ENCODE results near the gene MAP7.

MAP7 gene

DNA sequence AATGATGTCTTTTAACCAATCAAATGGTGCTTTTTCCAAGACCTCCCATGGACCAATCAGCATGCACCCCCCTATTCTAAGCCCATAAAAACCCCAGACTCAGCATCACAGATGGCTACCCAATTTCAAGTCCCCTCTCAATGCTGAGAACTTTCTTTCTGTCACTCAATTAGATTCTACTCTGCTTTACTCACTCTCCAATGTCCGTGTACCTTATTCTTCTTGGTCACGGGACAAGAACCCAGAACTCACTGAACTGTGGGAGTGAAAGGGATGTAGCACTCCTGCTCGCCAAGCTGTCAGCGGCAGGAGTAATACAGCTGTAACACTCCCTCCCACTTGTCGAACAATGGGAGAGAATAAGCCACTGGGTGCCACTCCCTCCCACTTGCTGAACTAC, 20.8 kb upstream of the MAP7 start:
- Histone ChIP-seq H3K36me3 (replicated peaks in 1 of 2; ENCODE audit: control insufficient read depth in 2 of 2, insufficient read depth in 2 of 2, low read length in 2 of 2) (no peaks in the 10 kb centered on the region), H4K91ac (ENCODE audit: low read depth, low read length, poor library complexity) (no peak overlapping the region), H2BK15ac (ENCODE audit: low read length) (no peak overlapping the region), H2AK5ac (ENCODE audit: low read depth, low read length) (no peak overlapping the region), H3K14ac (ENCODE audit: low read length) (no peak overlapping the region), H3K79me1 (ENCODE audit: low read depth, low read length) (no peaks in the 10 kb centered on the region), H3K27me3 (ENCODE audit: control insufficient read depth in 3 of 3, insufficient read depth in 3 of 3, low read depth in 1 of 3, low read length in 3 of 3) (peaks cover 0 to 2% (median 0%) of the 10 kb centered on the region in 3 experiments), H3K4me1 (ENCODE audit: control insufficient read depth in 2 of 2, insufficient read depth in 1 of 2, low read depth in 1 of 2, low read length in 2 of 2) (no peaks in the 10 kb centered on the region), H2BK12ac (ENCODE audit: low read length) (no peak overlapping the region), H2BK120ac (ENCODE audit: low read depth, low read length) (no peak overlapping the region), H2AFZ (ENCODE audit: low read length) (no peak overlapping the region), H4K8ac (ENCODE audit: low read depth, low read length) (no peak overlapping the region), H3K23ac (ENCODE audit: low read depth, low read length, poor library complexity) (no peak overlapping the region), H3K9ac (ENCODE audit: low read depth, low read length, poor library complexity) (no peak overlapping the region), H3K4ac (ENCODE audit: low read length) (no peak overlapping the region), H2BK5ac (ENCODE audit: low read length) (no peak overlapping the region), H3K4me3 (ENCODE audit: low read length in 2 of 2) (no peak overlapping the region), H3K18ac (ENCODE audit: low read length) (no peak overlapping the region), H3K27ac (replicated peaks; ENCODE audit: low read length) (no peak overlapping the region), H3K9me3 (replicated peaks in 1 of 2; ENCODE audit: control insufficient read depth in 2 of 2, insufficient read depth in 1 of 2, low read depth in 1 of 2, low read length in 2 of 2) (no peaks in the 10 kb centered on the region), H3K4me2 (ENCODE audit: insufficient read depth, low read length, poor library complexity, severe bottlenecking) (no peak overlapping the region)
- WGBS, 2 donors (ENCODE audit: extremely low coverage in 2 of 2, insufficient read length in 2 of 2, insufficient replicate concordance in 1 of 2) = no CpG with 5 or more reads among the region's 5 CpGs
- no peak for DNase-seq (ENCODE audit: low spot score)

DNA sequence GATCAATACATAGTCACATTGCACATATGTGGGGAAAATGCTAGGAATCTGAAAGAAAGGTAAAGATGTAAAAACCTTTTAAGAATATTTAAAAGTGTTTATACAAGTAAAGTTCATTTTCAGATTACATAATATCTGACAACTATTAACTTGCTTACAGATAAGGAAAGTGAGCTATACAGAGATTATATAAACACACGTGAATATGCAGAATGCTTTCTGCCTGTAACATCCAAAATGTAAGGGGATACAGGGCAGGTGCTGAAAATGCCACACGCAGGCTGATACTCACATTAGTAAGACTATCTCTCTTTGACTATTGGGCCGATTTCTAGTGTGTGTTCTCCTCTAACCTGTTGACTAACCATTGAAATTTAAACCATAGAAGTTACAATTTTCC, 17.9 kb upstream of the MAP7 start:
- no peak overlapping the region for H2BK5ac ChIP-seq (ENCODE audit: low read length)
- H4K8ac ChIP-seq (ENCODE audit: low read depth, low read length) = no peak overlapping the region
- no peak overlapping the region for H3K4me2 ChIP-seq (ENCODE audit: insufficient read depth, low read length, poor library complexity, severe bottlenecking)
- no peak overlapping the region for H3K4ac ChIP-seq (ENCODE audit: low read length)
- H2AK5ac ChIP-seq (ENCODE audit: low read depth, low read length) = no peak overlapping the region
- H3K79me1 ChIP-seq (ENCODE audit: low read depth, low read length) = no peaks in the 10 kb centered on the region
- H2BK15ac ChIP-seq (ENCODE audit: low read length) = no peak overlapping the region
- H3K36me3 ChIP-seq (replicated peaks in 1 of 2; ENCODE audit: control insufficient read depth in 2 of 2, insufficient read depth in 2 of 2, low read length in 2 of 2) = no peaks in the 10 kb centered on the region
- no peak overlapping the region for H2BK120ac ChIP-seq (ENCODE audit: low read depth, low read length)
- no peak overlapping the region for H3K4me3 ChIP-seq (ENCODE audit: low read length in 2 of 2)
- H3K23ac ChIP-seq (ENCODE audit: low read depth, low read length, poor library complexity) = no peak overlapping the region
- no peak overlapping the region for H2AFZ ChIP-seq (ENCODE audit: low read length)
- no peak overlapping the region for H3K27ac ChIP-seq (replicated peaks; ENCODE audit: low read length)
- no peak overlapping the region for H4K91ac ChIP-seq (ENCODE audit: low read depth, low read length, poor library complexity)
- no peaks in the 10 kb centered on the region for H3K4me1 ChIP-seq (ENCODE audit: control insufficient read depth in 2 of 2, insufficient read depth in 1 of 2, low read depth in 1 of 2, low read length in 2 of 2)
- H3K14ac ChIP-seq (ENCODE audit: low read length) = no peak overlapping the region
- no peak overlapping the region for H3K9ac ChIP-seq (ENCODE audit: low read depth, low read length, poor library complexity)
- H3K18ac ChIP-seq (ENCODE audit: low read length) = no peak overlapping the region
- no peaks in the 10 kb centered on the region for H3K9me3 ChIP-seq (replicated peaks in 1 of 2; ENCODE audit: control insufficient read depth in 2 of 2, insufficient read depth in 1 of 2, low read depth in 1 of 2, low read length in 2 of 2)
- no CpG with 5 or more reads among the region's 3 CpGs for WGBS, 2 donors (ENCODE audit: extremely low coverage in 2 of 2, insufficient read length in 2 of 2, insufficient replicate concordance in 1 of 2)
- no peak overlapping the region for H2BK12ac ChIP-seq (ENCODE audit: low read length)
- H3K27me3 ChIP-seq (ENCODE audit: control insufficient read depth in 3 of 3, insufficient read depth in 3 of 3, low read depth in 1 of 3, low read length in 3 of 3) = peaks cover 0 to 10% (median 0%) of the 10 kb centered on the region in 3 experiments
- DNase-seq (ENCODE audit: low spot score) = no peak

DNA sequence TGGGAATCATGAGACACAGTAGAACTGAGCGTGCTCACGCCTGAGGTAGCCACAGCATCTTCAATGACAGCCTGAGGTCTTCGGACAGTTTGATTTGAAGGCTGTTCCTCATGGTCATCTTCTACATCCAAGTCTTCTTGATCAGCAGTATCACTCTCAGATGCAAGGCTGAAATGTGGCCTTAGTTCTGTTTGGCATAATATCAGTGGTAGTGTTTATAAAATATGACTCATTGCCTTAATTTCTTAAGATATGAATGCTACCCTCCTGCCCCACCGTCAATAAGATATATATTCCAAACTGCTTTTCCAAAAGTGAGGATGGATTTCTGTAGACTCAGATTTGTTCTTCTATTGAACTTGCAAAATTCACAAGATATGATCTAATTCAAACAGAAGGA, 17.5 kb upstream of the MAP7 start:
- Histone ChIP-seq H2AK5ac (ENCODE audit: low read depth, low read length) (no peak overlapping the region), H4K8ac (ENCODE audit: low read depth, low read length) (no peak overlapping the region), H3K23ac (ENCODE audit: low read depth, low read length, poor library complexity) (no peak overlapping the region), H2BK5ac (ENCODE audit: low read length) (no peak overlapping the region), H4K91ac (ENCODE audit: low read depth, low read length, poor library complexity) (no peak overlapping the region), H3K14ac (ENCODE audit: low read length) (no peak overlapping the region), H3K4me2 (ENCODE audit: insufficient read depth, low read length, poor library complexity, severe bottlenecking) (no peak overlapping the region), H3K4ac (ENCODE audit: low read length) (no peak overlapping the region), H3K36me3 (replicated peaks in 1 of 2; ENCODE audit: control insufficient read depth in 2 of 2, insufficient read depth in 2 of 2, low read length in 2 of 2) (no peaks in the 10 kb centered on the region), H2AFZ (ENCODE audit: low read length) (no peak overlapping the region), H3K79me1 (ENCODE audit: low read depth, low read length) (no peaks in the 10 kb centered on the region), H2BK120ac (ENCODE audit: low read depth, low read length) (no peak overlapping the region), H3K18ac (ENCODE audit: low read length) (no peak overlapping the region), H3K9ac (ENCODE audit: low read depth, low read length, poor library complexity) (no peak overlapping the region), H3K9me3 (replicated peaks in 1 of 2; ENCODE audit: control insufficient read depth in 2 of 2, insufficient read depth in 1 of 2, low read depth in 1 of 2, low read length in 2 of 2) (no peaks in the 10 kb centered on the region), H3K27ac (replicated peaks; ENCODE audit: low read length) (no peak overlapping the region), H3K4me3 (ENCODE audit: low read length in 2 of 2) (no peak overlapping the region), H2BK15ac (ENCODE audit: low read length) (no peak overlapping the region), H3K27me3 (ENCODE audit: control insufficient read depth in 3 of 3, insufficient read depth in 3 of 3, low read depth in 1 of 3, low read length in 3 of 3) (peaks cover 0 to 11% (median 0%) of the 10 kb centered on the region in 3 experiments), H3K4me1 (ENCODE audit: control insufficient read depth in 2 of 2, insufficient read depth in 1 of 2, low read depth in 1 of 2, low read length in 2 of 2) (no peaks in the 10 kb centered on the region), H2BK12ac (ENCODE audit: low read length) (no peak overlapping the region)
- no peak for DNase-seq (ENCODE audit: low spot score)
- WGBS, 2 donors (ENCODE audit: extremely low coverage in 2 of 2, insufficient read length in 2 of 2, insufficient replicate concordance in 1 of 2) = no CpG with 5 or more reads among the region's 4 CpGs

DNA sequence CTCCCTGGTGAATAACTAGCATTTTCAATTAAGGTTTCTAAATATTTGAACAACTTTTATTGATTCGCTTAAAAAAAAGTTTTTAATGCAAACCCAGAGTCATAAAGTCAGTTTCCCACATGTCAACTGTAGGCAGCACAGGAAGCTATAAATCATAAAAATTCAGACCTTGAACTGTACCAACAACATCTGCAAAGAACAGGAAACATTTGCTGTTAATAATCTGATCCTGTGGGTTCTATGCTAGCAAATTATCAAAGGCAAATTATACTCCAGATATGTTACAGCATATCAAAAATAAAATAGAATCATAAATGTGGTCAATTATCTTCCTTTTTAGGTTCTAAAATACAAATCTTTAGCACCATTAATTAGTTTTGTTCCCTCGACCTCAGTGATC, 16.6 kb upstream of the MAP7 start:
- Histone ChIP-seq H3K4me3 (ENCODE audit: low read length in 2 of 2) (no peak overlapping the region), H2BK15ac (ENCODE audit: low read length) (no peak overlapping the region), H4K8ac (ENCODE audit: low read depth, low read length) (no peak overlapping the region), H3K18ac (ENCODE audit: low read length) (no peak overlapping the region), H3K23ac (ENCODE audit: low read depth, low read length, poor library complexity) (no peak overlapping the region), H2AK5ac (ENCODE audit: low read depth, low read length) (no peak overlapping the region), H3K4me2 (ENCODE audit: insufficient read depth, low read length, poor library complexity, severe bottlenecking) (no peak overlapping the region), H2AFZ (ENCODE audit: low read length) (no peak overlapping the region), H3K36me3 (replicated peaks in 1 of 2; ENCODE audit: control insufficient read depth in 2 of 2, insufficient read depth in 2 of 2, low read length in 2 of 2) (no peaks in the 10 kb centered on the region), H3K27me3 (ENCODE audit: control insufficient read depth in 3 of 3, insufficient read depth in 3 of 3, low read depth in 1 of 3, low read length in 3 of 3) (peaks cover 0 to 11% (median 0%) of the 10 kb centered on the region in 3 experiments), H3K79me1 (ENCODE audit: low read depth, low read length) (no peaks in the 10 kb centered on the region), H3K4me1 (ENCODE audit: control insufficient read depth in 2 of 2, insufficient read depth in 1 of 2, low read depth in 1 of 2, low read length in 2 of 2) (no peaks in the 10 kb centered on the region), H2BK12ac (ENCODE audit: low read length) (no peak overlapping the region), H3K4ac (ENCODE audit: low read length) (no peak overlapping the region), H3K9ac (ENCODE audit: low read depth, low read length, poor library complexity) (no peak overlapping the region), H3K9me3 (replicated peaks in 1 of 2; ENCODE audit: control insufficient read depth in 2 of 2, insufficient read depth in 1 of 2, low read depth in 1 of 2, low read length in 2 of 2) (no peaks in the 10 kb centered on the region), H3K14ac (ENCODE audit: low read length) (no peak overlapping the region), H2BK5ac (ENCODE audit: low read length) (no peak overlapping the region), H3K27ac (replicated peaks; ENCODE audit: low read length) (no peak overlapping the region), H4K91ac (ENCODE audit: low read depth, low read length, poor library complexity) (no peak overlapping the region), H2BK120ac (ENCODE audit: low read depth, low read length) (no peak overlapping the region)
- no CpG with 5 or more reads among the region's 2 CpGs for WGBS, 2 donors (ENCODE audit: extremely low coverage in 2 of 2, insufficient read length in 2 of 2, insufficient replicate concordance in 1 of 2)
- no peak for DNase-seq (ENCODE audit: low spot score)
